Measurements from ENCODE around the gene PAQR5. TPM values are rescaled to one million over a fixed set of nuclear protein-coding genes. Genes with fewer than 3 reads are reported as not detected.
A peak's percentile ranks its signal among the peaks of the same experiment; 100 is the strongest.

Gene PAQR5
- total and polyA plus RNA-seq, 2 donors from 2014 or later, result 32.7 to 51.3 TPM

DNA sequence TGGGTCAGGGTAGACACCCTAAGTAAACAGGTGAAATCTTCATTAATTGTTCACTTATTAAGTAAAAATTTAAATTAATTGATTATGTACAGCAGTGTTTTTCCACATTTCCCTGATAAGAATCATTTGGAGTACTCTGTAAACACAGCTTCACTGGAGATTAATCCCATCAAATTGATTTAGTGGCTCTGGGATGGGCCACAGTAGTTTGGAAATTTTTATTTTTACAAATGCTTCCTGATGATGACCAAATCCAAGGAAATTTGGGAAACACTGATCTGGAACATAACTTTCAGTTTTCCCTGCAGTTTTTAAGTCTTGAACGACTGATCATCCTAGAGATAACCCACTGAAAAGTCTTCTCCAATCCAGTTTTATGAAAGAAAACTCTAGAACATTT lies 135.1 kb downstream of the PAQR5 start:
- no peak overlapping the region for H3K9ac ChIP-seq (ENCODE audit: low read length in 3 of 3)

DNA sequence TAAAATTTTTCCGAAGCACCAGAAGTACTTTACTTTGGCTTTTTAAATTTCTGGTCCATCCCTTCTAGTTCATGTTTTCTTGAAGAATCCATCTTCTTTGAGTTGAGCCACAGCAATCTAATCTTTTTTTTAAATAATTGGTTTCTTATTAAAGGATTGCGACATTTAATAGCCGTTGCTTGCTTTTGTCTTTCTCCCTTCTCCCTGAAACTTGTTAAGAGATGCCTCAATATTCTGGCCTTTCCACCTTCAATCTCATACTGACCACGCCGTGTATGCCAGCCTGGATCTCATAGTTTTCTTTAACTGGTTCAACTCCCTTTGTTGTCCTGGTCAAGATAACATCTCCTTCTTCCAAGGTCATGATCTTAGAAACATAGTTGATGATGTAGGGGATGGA lies 135.5 kb downstream of the PAQR5 start:
- Histone ChIP-seq H3K27me3 (ENCODE audit: control insufficient read depth, insufficient read depth, low read length) (no peaks in the 10 kb centered on the region), H3K4me1 (ENCODE audit: control insufficient read depth in 2 of 3, insufficient read depth in 2 of 3, low read depth in 1 of 3, low read length in 3 of 3) (no peaks in the 10 kb centered on the region), H3K27ac (ENCODE audit: low read depth in 2 of 2, low read length in 2 of 2) (no peak overlapping the region), H3K36me3 (ENCODE audit: control insufficient read depth in 2 of 3, insufficient read depth in 3 of 3, low read length in 3 of 3) (peaks cover 0 to 3% (median 0%) of the 10 kb centered on the region in 3 donors), H3K9ac (ENCODE audit: low read length in 3 of 3) (no peak overlapping the region), H3K9me3 (ENCODE audit: control insufficient read depth in 2 of 3, insufficient read depth in 1 of 3, low read length in 3 of 3) (no peaks in the 10 kb centered on the region), H3K4me3 (ENCODE audit: low read length in 3 of 3) (no peak overlapping the region)
- DNase-seq, result no peak
- FAIRE-seq, result no peak
- TF ChIP-seq, protein P1, sequence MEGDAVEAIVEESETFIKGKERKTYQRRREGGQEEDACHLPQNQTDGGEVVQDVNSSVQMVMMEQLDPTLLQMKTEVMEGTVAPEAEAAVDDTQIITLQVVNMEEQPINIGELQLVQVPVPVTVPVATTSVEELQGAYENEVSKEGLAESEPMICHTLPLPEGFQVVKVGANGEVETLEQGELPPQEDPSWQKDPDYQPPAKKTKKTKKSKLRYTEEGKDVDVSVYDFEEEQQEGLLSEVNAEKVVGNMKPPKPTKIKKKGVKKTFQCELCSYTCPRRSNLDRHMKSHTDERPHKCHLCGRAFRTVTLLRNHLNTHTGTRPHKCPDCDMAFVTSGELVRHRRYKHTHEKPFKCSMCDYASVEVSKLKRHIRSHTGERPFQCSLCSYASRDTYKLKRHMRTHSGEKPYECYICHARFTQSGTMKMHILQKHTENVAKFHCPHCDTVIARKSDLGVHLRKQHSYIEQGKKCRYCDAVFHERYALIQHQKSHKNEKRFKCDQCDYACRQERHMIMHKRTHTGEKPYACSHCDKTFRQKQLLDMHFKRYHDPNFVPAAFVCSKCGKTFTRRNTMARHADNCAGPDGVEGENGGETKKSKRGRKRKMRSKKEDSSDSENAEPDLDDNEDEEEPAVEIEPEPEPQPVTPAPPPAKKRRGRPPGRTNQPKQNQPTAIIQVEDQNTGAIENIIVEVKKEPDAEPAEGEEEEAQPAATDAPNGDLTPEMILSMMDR (IDR thresholded peaks at IDR 0.05; ENCODE audit: borderline replicate concordance, extremely low read depth, insufficient read depth), result no peak
- intact Hi-C loops (cut with DNase I), result no loop called here

More for the DNA sequence above, 135.1 kb downstream of the PAQR5 start:
- intact Hi-C loops (cut with DNase I), result no loop called here
- H3K27me3 ChIP-seq (ENCODE audit: control insufficient read depth, insufficient read depth, low read length), result no peaks in the 10 kb centered on the region
- FAIRE-seq (no peak), DNase-seq (no peak)
- peaks cover 0 to 3% (median 0%) of the 10 kb centered on the region in 3 donors for H3K36me3 ChIP-seq (ENCODE audit: control insufficient read depth in 2 of 3, insufficient read depth in 3 of 3, low read length in 3 of 3)
- no peaks in the 10 kb centered on the region for H3K9me3 ChIP-seq (ENCODE audit: control insufficient read depth in 2 of 3, insufficient read depth in 1 of 3, low read length in 3 of 3)
- TF ChIP-seq, protein P1 (IDR thresholded peaks at IDR 0.05; ENCODE audit: borderline replicate concordance, extremely low read depth, insufficient read depth), result no peak
- H3K27ac ChIP-seq (ENCODE audit: low read depth in 2 of 2, low read length in 2 of 2), result no peak overlapping the region
- H3K4me3 ChIP-seq (ENCODE audit: low read length in 3 of 3), result no peak overlapping the region
- H3K4me1 ChIP-seq (ENCODE audit: control insufficient read depth in 2 of 3, insufficient read depth in 2 of 3, low read depth in 1 of 3, low read length in 3 of 3), result no peaks in the 10 kb centered on the region

DNA sequence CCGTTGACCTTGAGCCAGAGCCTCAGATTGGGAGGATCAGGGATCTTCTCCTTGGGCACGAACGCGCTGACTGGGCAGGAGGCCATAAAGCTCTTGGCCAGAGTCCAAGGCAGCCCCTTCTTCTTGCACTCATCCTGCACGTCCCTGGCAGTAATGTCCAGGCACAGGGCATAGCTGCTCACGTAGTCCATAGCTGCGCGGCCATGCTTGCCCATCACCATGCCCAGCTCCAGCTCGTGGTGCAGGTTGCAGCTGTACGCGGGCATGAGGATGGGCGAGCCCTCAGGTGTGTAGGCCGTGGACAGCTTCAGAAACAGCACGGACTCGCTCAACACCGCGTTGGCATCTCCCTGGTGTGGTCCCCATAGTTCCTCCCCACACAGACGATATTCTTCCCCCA lies 136.0 kb downstream of the PAQR5 start:
- H3K27ac ChIP-seq (ENCODE audit: low read depth in 2 of 2, low read length in 2 of 2), result no peak overlapping the region
- FAIRE-seq, result no peak
- no peak overlapping the region for H3K9ac ChIP-seq (ENCODE audit: low read length in 3 of 3)
- H3K27me3 ChIP-seq (ENCODE audit: control insufficient read depth, insufficient read depth, low read length), result no peaks in the 10 kb centered on the region
- TF ChIP-seq, protein P1 (IDR thresholded peaks at IDR 0.05; ENCODE audit: borderline replicate concordance, extremely low read depth, insufficient read depth), result no peak
- H3K4me3 ChIP-seq (ENCODE audit: low read length in 3 of 3), result no peak overlapping the region
- peaks cover 0 to 3% (median 0%) of the 10 kb centered on the region in 3 donors for H3K36me3 ChIP-seq (ENCODE audit: control insufficient read depth in 2 of 3, insufficient read depth in 3 of 3, low read length in 3 of 3)
- no peaks in the 10 kb centered on the region for H3K9me3 ChIP-seq (ENCODE audit: control insufficient read depth in 2 of 3, insufficient read depth in 1 of 3, low read length in 3 of 3)
- DNase-seq, result peak in 1 of 5 donors; percentile 59
- intact Hi-C loops (cut with DNase I), result no loop called here
- no peaks in the 10 kb centered on the region for H3K4me1 ChIP-seq (ENCODE audit: control insufficient read depth in 2 of 3, insufficient read depth in 2 of 3, low read depth in 1 of 3, low read length in 3 of 3)

DNA sequence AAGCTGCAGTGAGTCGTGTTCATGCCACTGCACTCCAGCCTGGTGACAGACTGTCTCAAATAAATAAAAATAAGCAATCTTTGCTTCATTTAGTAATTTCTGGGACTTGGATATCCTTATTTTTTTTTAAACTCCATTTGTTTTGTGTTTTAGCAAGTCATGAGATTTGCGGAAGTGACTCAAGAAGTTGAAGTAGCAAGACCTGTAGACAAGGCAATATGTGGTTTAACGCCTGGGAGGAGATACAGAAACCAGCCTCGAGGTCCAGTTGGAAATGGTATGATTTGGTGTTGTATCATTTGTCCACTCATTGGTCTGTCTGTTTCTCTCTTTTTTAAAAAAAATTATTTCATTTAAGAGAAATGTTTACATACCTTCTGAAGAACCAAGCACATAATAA lies 137.3 kb downstream of the PAQR5 start:
- TF ChIP-seq, protein P1 (IDR thresholded peaks at IDR 0.05; ENCODE audit: borderline replicate concordance, extremely low read depth, insufficient read depth), result no peak
- peaks cover 0 to 3% (median 0%) of the 10 kb centered on the region in 3 donors for H3K36me3 ChIP-seq (ENCODE audit: control insufficient read depth in 2 of 3, insufficient read depth in 3 of 3, low read length in 3 of 3)
- no peak overlapping the region for H3K4me3 ChIP-seq (ENCODE audit: low read length in 3 of 3)
- H3K27me3 ChIP-seq (ENCODE audit: control insufficient read depth, insufficient read depth, low read length), result no peaks in the 10 kb centered on the region
- no peaks in the 10 kb centered on the region for H3K9me3 ChIP-seq (ENCODE audit: control insufficient read depth in 2 of 3, insufficient read depth in 1 of 3, low read length in 3 of 3)
- no peaks in the 10 kb centered on the region for H3K4me1 ChIP-seq (ENCODE audit: control insufficient read depth in 2 of 3, insufficient read depth in 2 of 3, low read depth in 1 of 3, low read length in 3 of 3)
- intact Hi-C loops (cut with DNase I), result no loop called here
- no peak overlapping the region for H3K9ac ChIP-seq (ENCODE audit: low read length in 3 of 3)
- no peak for DNase-seq
- no peak overlapping the region for H3K27ac ChIP-seq (ENCODE audit: low read depth in 2 of 2, low read length in 2 of 2)
- FAIRE-seq, result no peak
